HEK293 (cell line): ENCODE results near the gene ADAT2.

Experiments
- GLI2 ChIP-seq: fragments of 450-650 bp; formaldehyde crosslinking; IDR thresholded peaks from 2 replicates; pipeline ENCODE4; 2017; ENCODE audit warnings: missing biosample characterization, missing genetic modification characterization, low read depth, borderline replicate concordance
- KLF7 ChIP-seq: fragments of 450-650 bp; formaldehyde crosslinking; IDR thresholded peaks from 2 replicates; pipeline ENCODE4 v1.5.1; 2016; ENCODE audit warnings: missing biosample characterization, missing genetic modification characterization, borderline replicate concordance
- KLF8 ChIP-seq: fragments of 450-650 bp; formaldehyde crosslinking; IDR thresholded peaks from 2 replicates; pipeline ENCODE4 v1.5.1; 2016; ENCODE audit warnings: missing biosample characterization, missing genetic modification characterization
- MEIS1 ChIP-seq: sonication (generic); formaldehyde crosslinking; IDR thresholded peaks from 2 replicates; pipeline ENCODE4 v1.8.1; 2022; ENCODE audit warnings: missing genetic modification reagents, mild to moderate bottlenecking, borderline replicate concordance
- MYNN ChIP-seq: fragments of 450-650 bp; formaldehyde crosslinking; IDR thresholded peaks from 2 replicates; pipeline ENCODE4 v1.5.1; 2016; ENCODE audit warnings: missing biosample characterization, missing genetic modification characterization, borderline replicate concordance
- OSR2 ChIP-seq: fragments of 450-650 bp; formaldehyde crosslinking; IDR thresholded peaks from 2 replicates; pipeline ENCODE4 v1.5.1; 2016; ENCODE audit warnings: missing biosample characterization, missing genetic modification characterization
- SP7 ChIP-seq: fragments of 450-650 bp; formaldehyde crosslinking; IDR thresholded peaks from 2 replicates; pipeline ENCODE4 v1.5.1; 2016; ENCODE audit warnings: missing biosample characterization, missing genetic modification characterization
- TRIM28 ChIP-seq: IDR thresholded peaks from 2 replicates; pipeline ENCODE4 v1.6.1; 2011; ENCODE audit warnings: low read length, control low read depth, borderline replicate concordance
- ZBTB20 ChIP-seq: fragments of 450-650 bp; formaldehyde crosslinking; IDR thresholded peaks from 2 replicates; pipeline ENCODE4 v1.5.1; 2016; ENCODE audit warnings: missing biosample characterization, missing genetic modification characterization
- ZBTB7A ChIP-seq: fragments of 450-650 bp; formaldehyde crosslinking; IDR thresholded peaks from 2 replicates; pipeline ENCODE4 v1.5.1; 2016; ENCODE audit warnings: low read depth, missing biosample characterization, missing genetic modification characterization
- ZEB2 ChIP-seq: fragments of 450-650 bp; formaldehyde crosslinking; IDR thresholded peaks from 2 replicates; pipeline ENCODE4 v1.5.1; 2016; ENCODE audit warnings: missing biosample characterization, missing genetic modification characterization
- ZNF133 ChIP-seq: fragments of 450-650 bp; formaldehyde crosslinking; IDR thresholded peaks from 2 replicates; pipeline ENCODE4 v1.5.1; 2016; ENCODE audit warnings: missing biosample characterization, missing genetic modification characterization
- ZNF157 ChIP-seq: fragments of 450-650 bp; formaldehyde crosslinking; IDR thresholded peaks from 2 replicates; pipeline ENCODE4 v1.5.1; 2016; ENCODE audit warnings: missing biosample characterization, missing genetic modification characterization
- ZNF169 ChIP-seq: fragments of 450-650 bp; formaldehyde crosslinking; IDR thresholded peaks from 2 replicates; pipeline ENCODE4 v1.5.1; 2016; ENCODE audit warnings: missing biosample characterization, missing genetic modification characterization
- ZNF221 ChIP-seq: fragments of 450-650 bp; formaldehyde crosslinking; IDR thresholded peaks from 2 replicates; pipeline ENCODE4 v1.5.1; 2017; ENCODE audit warnings: missing biosample characterization, missing genetic modification characterization, borderline replicate concordance
- ZNF292 ChIP-seq: fragments of 450-650 bp; formaldehyde crosslinking; IDR thresholded peaks from 2 replicates; pipeline ENCODE4 v1.5.1; 2016; ENCODE audit warnings: low read depth, missing biosample characterization, missing genetic modification characterization, borderline replicate concordance
- ZNF600 ChIP-seq: fragments of 450-650 bp; formaldehyde crosslinking; IDR thresholded peaks from 2 replicates; pipeline ENCODE4 v1.5.1; 2016; ENCODE audit warnings: missing biosample characterization, missing genetic modification characterization
- ZNF701 ChIP-seq: fragments of 450-650 bp; formaldehyde crosslinking; IDR thresholded peaks from 2 replicates; pipeline ENCODE4 v1.5.1; 2016; ENCODE audit warnings: missing biosample characterization, missing genetic modification characterization
- ZNF768 ChIP-seq: fragments of 450-650 bp; formaldehyde crosslinking; IDR thresholded peaks from 2 replicates; pipeline ENCODE4 v1.5.1; 2018; ENCODE audit warnings: missing biosample characterization, mild to moderate bottlenecking, missing genetic modification characterization
- ZNF791 ChIP-seq: fragments of 450-650 bp; formaldehyde crosslinking; IDR thresholded peaks from 2 replicates; pipeline ENCODE4 v1.5.1; 2016; ENCODE audit warnings: missing biosample characterization, missing genetic modification characterization
- ZSCAN30 ChIP-seq: fragments of 450-650 bp; IDR thresholded peaks from 2 replicates; pipeline ENCODE4 v1.5.1; 2018; ENCODE audit warnings: missing biosample characterization, mild to moderate bottlenecking, missing genetic modification characterization, moderate library complexity
- ZXDB ChIP-seq: fragments of 450-650 bp; formaldehyde crosslinking; IDR thresholded peaks from 2 replicates; pipeline ENCODE4 v1.5.1; 2016; ENCODE audit warnings: missing biosample characterization, missing genetic modification characterization
- TF ChIP-seq, protein P1 (sequence below): fragments of 450-650 bp; IDR thresholded peaks from 2 replicates; pipeline ENCODE4 v1.5.1; 2018; ENCODE audit warnings: missing biosample characterization, mild to moderate bottlenecking, missing genetic modification characterization
- TF ChIP-seq, protein P2 (sequence below): fragments of 450-650 bp; formaldehyde crosslinking; IDR thresholded peaks from 2 replicates; pipeline ENCODE4; 2016; ENCODE audit warnings: missing biosample characterization, missing genetic modification characterization
- TF ChIP-seq, protein P3 (sequence below): fragments of 450-650 bp; formaldehyde crosslinking; IDR thresholded peaks from 2 replicates; pipeline ENCODE4 v1.5.1; 2016; ENCODE audit warnings: missing biosample characterization, missing genetic modification characterization
- TF ChIP-seq, protein P4 (sequence below): fragments of 450-650 bp; formaldehyde crosslinking; IDR thresholded peaks from 2 replicates; pipeline ENCODE4 v1.5.1; 2016; ENCODE audit warnings: missing biosample characterization, missing genetic modification characterization, borderline replicate concordance
- TF ChIP-seq, protein P5 (sequence below): fragments of 450-650 bp; formaldehyde crosslinking; IDR thresholded peaks from 2 replicates; pipeline ENCODE4 v1.5.1; 2017; ENCODE audit warnings: missing biosample characterization, missing genetic modification characterization

ADAT2 gene

DNA sequence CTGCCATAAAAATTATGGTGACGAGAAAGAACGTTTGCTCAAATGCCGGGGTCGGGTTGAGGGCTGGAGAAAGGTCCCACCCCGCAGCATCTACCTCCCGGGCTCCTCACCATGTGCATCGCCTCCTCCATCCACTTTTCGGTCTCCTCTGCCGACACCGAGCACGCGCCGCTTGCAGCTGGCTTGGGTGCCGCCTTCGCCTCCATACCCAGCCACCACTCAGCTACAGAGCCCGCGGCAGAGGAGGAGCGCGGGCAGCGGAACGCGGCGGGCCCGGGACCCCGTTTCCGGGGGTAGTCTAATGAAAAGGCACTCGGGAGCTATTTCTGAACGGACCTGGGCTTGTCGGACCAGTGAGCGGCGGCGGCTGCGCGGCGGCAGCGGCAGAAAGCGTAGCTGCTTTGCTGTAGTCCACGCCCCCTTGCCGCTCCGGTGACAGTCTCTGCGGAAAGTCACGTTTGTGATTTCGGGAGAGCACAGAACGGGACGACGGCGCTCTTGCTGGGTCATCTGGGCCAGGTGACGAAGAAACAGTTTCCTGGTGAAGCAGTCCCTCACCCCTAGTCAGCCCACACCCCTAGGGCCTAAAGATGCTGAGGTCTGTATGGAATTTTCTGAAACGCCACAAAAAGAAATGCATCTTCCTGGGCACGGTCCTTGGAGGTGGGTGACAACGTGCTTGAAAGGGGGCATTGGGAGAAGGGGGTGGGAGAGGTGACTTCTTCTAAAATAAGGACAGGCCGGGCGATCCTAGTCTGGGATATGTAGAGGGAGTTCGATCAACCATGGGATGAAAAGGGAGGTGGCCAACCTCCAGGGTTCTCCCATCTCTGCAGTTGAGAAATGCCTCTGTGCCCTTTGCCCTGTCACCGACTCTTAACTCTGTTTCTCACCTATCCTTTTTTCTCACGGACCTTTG, at the start of gene ADAT2, which contains the start of gene PEX3 (continued):
- TF ChIP-seq, protein P1, sequence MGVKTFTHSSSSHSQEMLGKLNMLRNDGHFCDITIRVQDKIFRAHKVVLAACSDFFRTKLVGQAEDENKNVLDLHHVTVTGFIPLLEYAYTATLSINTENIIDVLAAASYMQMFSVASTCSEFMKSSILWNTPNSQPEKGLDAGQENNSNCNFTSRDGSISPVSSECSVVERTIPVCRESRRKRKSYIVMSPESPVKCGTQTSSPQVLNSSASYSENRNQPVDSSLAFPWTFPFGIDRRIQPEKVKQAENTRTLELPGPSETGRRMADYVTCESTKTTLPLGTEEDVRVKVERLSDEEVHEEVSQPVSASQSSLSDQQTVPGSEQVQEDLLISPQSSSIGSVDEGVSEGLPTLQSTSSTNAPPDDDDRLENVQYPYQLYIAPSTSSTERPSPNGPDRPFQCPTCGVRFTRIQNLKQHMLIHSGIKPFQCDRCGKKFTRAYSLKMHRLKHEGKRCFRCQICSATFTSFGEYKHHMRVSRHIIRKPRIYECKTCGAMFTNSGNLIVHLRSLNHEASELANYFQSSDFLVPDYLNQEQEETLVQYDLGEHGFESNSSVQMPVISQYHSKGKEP (tag by site-specific recombination) = peak; percentile 88
- TF ChIP-seq MEIS1 (CRISPR knock-in tag) (no peak), ZNF768 (tag by site-specific recombination) (peak; percentile 22; the same call in 1 of the 2 replicates), ZNF292 (tag by site-specific recombination) (no peak), OSR2 (tag by site-specific recombination) (no peak), SP7 (tag by site-specific recombination) (peak; percentile 96), ZXDB (peak; percentile 99), ZEB2 (tag by site-specific recombination) (peak; percentile 97), ZBTB20 (tag by site-specific recombination) (peak; percentile 98), ZNF600 (tag by site-specific recombination) (peak; percentile 90), ZBTB7A (tag by site-specific recombination) (peak; percentile 95; the same call in 1 of the 2 replicates), KLF8 (tag by site-specific recombination) (peak; percentile 98), KLF7 (peak; percentile 97), ZNF133 (tag by site-specific recombination) (no peak), GLI2 (tag by site-specific recombination) (no peak), ZNF157 (no peak), TRIM28 (peak; percentile 87; the same call in 1 of the 2 replicates), ZNF169 (tag by site-specific recombination) (peak; percentile 66; the same call in 1 of the 2 replicates), ZSCAN30 (tag by site-specific recombination) (peak; percentile 99), ZNF701 (0 out of 2 replicates have a peak, but pooled peaks have one; percentile 57), MYNN (peak; percentile 79), ZNF221 (tag by site-specific recombination) (peak; percentile 96; the same call in 1 of the 2 replicates), ZNF791 (tag by site-specific recombination) (no peak)
- TF ChIP-seq, protein P2, sequence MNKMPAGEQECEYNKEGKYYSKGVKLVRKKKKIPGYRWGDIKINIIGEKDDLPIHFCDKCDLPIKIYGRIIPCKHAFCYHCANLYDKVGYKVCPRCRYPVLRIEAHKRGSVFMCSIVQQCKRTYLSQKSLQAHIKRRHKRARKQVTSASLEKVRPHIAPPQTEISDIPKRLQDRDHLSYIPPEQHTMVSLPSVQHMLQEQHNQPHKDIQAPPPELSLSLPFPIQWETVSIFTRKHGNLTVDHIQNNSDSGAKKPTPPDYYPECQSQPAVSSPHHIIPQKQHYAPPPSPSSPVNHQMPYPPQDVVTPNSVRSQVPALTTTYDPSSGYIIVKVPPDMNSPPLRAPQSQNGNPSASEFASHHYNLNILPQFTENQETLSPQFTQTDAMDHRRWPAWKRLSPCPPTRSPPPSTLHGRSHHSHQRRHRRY = no peak
- TF ChIP-seq, protein P3, sequence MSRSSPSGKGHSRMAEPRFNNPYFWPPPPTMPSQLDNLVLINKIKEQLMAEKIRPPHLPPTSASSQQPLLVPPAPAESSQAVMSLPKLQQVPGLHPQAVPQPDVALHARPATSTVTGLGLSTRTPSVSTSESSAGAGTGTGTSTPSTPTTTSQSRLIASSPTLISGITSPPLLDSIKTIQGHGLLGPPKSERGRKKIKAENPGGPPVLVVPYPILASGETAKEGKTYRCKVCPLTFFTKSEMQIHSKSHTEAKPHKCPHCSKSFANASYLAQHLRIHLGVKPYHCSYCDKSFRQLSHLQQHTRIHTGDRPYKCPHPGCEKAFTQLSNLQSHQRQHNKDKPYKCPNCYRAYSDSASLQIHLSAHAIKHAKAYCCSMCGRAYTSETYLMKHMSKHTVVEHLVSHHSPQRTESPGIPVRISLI (tag by site-specific recombination) = no peak
- TF ChIP-seq, protein P4, sequence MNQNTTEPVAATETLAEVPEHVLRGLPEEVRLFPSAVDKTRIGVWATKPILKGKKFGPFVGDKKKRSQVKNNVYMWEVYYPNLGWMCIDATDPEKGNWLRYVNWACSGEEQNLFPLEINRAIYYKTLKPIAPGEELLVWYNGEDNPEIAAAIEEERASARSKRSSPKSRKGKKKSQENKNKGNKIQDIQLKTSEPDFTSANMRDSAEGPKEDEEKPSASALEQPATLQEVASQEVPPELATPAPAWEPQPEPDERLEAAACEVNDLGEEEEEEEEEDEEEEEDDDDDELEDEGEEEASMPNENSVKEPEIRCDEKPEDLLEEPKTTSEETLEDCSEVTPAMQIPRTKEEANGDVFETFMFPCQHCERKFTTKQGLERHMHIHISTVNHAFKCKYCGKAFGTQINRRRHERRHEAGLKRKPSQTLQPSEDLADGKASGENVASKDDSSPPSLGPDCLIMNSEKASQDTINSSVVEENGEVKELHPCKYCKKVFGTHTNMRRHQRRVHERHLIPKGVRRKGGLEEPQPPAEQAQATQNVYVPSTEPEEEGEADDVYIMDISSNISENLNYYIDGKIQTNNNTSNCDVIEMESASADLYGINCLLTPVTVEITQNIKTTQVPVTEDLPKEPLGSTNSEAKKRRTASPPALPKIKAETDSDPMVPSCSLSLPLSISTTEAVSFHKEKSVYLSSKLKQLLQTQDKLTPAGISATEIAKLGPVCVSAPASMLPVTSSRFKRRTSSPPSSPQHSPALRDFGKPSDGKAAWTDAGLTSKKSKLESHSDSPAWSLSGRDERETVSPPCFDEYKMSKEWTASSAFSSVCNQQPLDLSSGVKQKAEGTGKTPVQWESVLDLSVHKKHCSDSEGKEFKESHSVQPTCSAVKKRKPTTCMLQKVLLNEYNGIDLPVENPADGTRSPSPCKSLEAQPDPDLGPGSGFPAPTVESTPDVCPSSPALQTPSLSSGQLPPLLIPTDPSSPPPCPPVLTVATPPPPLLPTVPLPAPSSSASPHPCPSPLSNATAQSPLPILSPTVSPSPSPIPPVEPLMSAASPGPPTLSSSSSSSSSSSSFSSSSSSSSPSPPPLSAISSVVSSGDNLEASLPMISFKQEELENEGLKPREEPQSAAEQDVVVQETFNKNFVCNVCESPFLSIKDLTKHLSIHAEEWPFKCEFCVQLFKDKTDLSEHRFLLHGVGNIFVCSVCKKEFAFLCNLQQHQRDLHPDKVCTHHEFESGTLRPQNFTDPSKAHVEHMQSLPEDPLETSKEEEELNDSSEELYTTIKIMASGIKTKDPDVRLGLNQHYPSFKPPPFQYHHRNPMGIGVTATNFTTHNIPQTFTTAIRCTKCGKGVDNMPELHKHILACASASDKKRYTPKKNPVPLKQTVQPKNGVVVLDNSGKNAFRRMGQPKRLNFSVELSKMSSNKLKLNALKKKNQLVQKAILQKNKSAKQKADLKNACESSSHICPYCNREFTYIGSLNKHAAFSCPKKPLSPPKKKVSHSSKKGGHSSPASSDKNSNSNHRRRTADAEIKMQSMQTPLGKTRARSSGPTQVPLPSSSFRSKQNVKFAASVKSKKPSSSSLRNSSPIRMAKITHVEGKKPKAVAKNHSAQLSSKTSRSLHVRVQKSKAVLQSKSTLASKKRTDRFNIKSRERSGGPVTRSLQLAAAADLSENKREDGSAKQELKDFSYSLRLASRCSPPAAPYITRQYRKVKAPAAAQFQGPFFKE (tag by site-specific recombination) = no peak
- TF ChIP-seq, protein P5, sequence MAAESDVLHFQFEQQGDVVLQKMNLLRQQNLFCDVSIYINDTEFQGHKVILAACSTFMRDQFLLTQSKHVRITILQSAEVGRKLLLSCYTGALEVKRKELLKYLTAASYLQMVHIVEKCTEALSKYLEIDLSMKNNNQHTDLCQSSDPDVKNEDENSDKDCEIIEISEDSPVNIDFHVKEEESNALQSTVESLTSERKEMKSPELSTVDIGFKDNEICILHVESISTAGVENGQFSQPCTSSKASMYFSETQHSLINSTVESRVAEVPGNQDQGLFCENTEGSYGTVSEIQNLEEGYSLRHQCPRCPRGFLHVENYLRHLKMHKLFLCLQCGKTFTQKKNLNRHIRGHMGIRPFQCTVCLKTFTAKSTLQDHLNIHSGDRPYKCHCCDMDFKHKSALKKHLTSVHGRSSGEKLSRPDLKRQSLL = peak; percentile 88; the same call in 1 of the 2 replicates
